ENCODE results near the gene CRYAB. TPM values are rescaled to one million over a fixed set of nuclear protein-coding genes. Genes with fewer than 3 reads are reported as not detected.

CRYAB gene
- total RNA-seq, 2 donors from 2014 or later: 10.4 to 61.0 TPM

- TF ChIP-seq CTCF (IDR thresholded peaks at IDR 0.05): no peak
- peak in 2 of 3 donors; percentile 49 to 52 for TF ChIP-seq POLR2A (IDR thresholded peaks at IDR 0.05)
- Histone ChIP-seq H3K27me3 (no peaks in the 10 kb centered on the region), H3K36me3 (replicated peaks in 1 of 2; ENCODE audit: insufficient read depth in 1 of 2, low read depth in 2 of 2) (no peaks in the 10 kb centered on the region), H3K4me3 (no peak overlapping the region), H3K4me1 (peaks cover 48% of the 10 kb centered on the region), H3K9me3 (no peaks in the 10 kb centered on the region), H3K27ac (peak overlapping the region; percentile 59 to 85 (median 78))
- DNase-seq (peak in 3 of 4 donors; percentile 53 to 73 (median 58)), ATAC-seq (peak; percentile 39)
- intact Hi-C loops (cut with DNase I): no loop called here
- WGBS, 2 donors: 33 to 47% methylated on average over 2 to 4 of the region's 4 CpGs
Measured at GRCh38 chr11:111913997-111914396, 2.4 kb upstream of the CRYAB start.

- DNase-seq: no peak
- Histone ChIP-seq H3K27ac (peak overlapping the region; percentile 59 to 85 (median 78)), H3K9me3 (no peaks in the 10 kb centered on the region), H3K27me3 (no peaks in the 10 kb centered on the region), H3K4me1 (peaks cover 45% of the 10 kb centered on the region), H3K36me3 (replicated peaks in 1 of 2; ENCODE audit: insufficient read depth in 1 of 2, low read depth in 2 of 2) (no peaks in the 10 kb centered on the region), H3K4me3 (no peak overlapping the region)
- intact Hi-C loops (cut with DNase I): no loop called here
- no peak for TF ChIP-seq POLR2A (IDR thresholded peaks at IDR 0.05)
- TF ChIP-seq CTCF (IDR thresholded peaks at IDR 0.05): no peak
- 68 to 77% methylated on average over 18 to 23 of the region's 24 CpGs for WGBS, 2 donors
- ATAC-seq: no peak
Measured at GRCh38 chr11:111913031-111913861, 1.7 kb upstream of the CRYAB start.

GRCh38 chr11:111912535-111912934 is 965 bp upstream of the CRYAB start, which contains the start of gene HSPB2:
Gene HSPB2 (plus strand): TSS chr11:111912734. CDS start chr11:111912830, 96 bp downstream.
- Histone ChIP-seq H3K36me3 (replicated peaks in 1 of 2; ENCODE audit: insufficient read depth in 1 of 2, low read depth in 2 of 2) (no peaks in the 10 kb centered on the region), H3K9me3 (no peaks in the 10 kb centered on the region), H3K4me1 (peaks cover 38% of the 10 kb centered on the region), H3K27me3 (no peaks in the 10 kb centered on the region), H3K4me3 (no peak within 1 kb of the TSS), H3K27ac (peak within 1 kb of the TSS; percentile 59 to 85 (median 78))
- WGBS, 2 donors: 34 to 54% methylated on average over 3 to 17 of the region's 26 CpGs
- ATAC-seq (no peak), DNase-seq (no peak)
- TF ChIP-seq CTCF (IDR thresholded peaks at IDR 0.05) (no peak), POLR2A (IDR thresholded peaks at IDR 0.05) (no peak)
- intact Hi-C loops (cut with DNase I): no loop called here

GRCh38 chr11:111910676-111911562 is 651 bp downstream of the CRYAB start:
- ATAC-seq (peak; percentile 11), DNase-seq (peak in 1 of 4 donors; percentile 36)
- 37 to 39% methylated on average over 9 of the region's 9 CpGs for WGBS, 2 donors
- Histone ChIP-seq H3K27me3 (no peaks in the 10 kb centered on the region), H3K36me3 (replicated peaks in 1 of 2; ENCODE audit: insufficient read depth in 1 of 2, low read depth in 2 of 2) (no peaks in the 10 kb centered on the region), H3K4me3 (no peak overlapping the region), H3K27ac (peak overlapping the region; percentile 32 to 85 (median 74)), H3K9me3 (no peaks in the 10 kb centered on the region), H3K4me1 (peaks cover 37% of the 10 kb centered on the region)
- TF ChIP-seq POLR2A (IDR thresholded peaks at IDR 0.05) (no peak), CTCF (IDR thresholded peaks at IDR 0.05) (no peak)
- intact Hi-C loops (cut with DNase I): no loop called here
